Pancreas (tissue), 10 donors: ENCODE results near the gene DHODH. TPM values are rescaled to one million over a fixed set of nuclear protein-coding genes. Genes with fewer than 3 reads are reported as not detected.

Experiments used
- ATAC-seq, 4 donors: fragments of 200-7000 bp; cut with Tn5 transposase; one replicate each; pipeline versions ENCODE4 v1.8.0 to v1.9.1; 2020; ENCODE audit warnings: mild to moderate bottlenecking in 4 of 4, moderate library complexity in 4 of 4
- DNase-seq, 6 donors: peaks; one replicate each; pipeline ENCODE4 v3.0.0-alpha.2; 2020
- FAIRE-seq: peaks from 2 replicates; lab custom pipeline; 2012; peaks lifted over from hg19 to GRCh38; lab: Jason Lieb, UNC
- H3K27ac ChIP-seq, 4 donors: fragments of 200-600 bp; sonication (generic); 1 replicate in 3 of 4; 2 replicates in 1 of 4; pipeline versions ENCODE4 v1.5.0 to v1.8.0; 2020
- H3K27me3 ChIP-seq, 4 donors: fragments of 200-600 bp; one replicate each; pipeline ENCODE4 v1.8.0; 2021
- H3K36me3 ChIP-seq, 3 donors: fragments of 200-600 bp; sonication (generic) in 1 of 3; one replicate each; pipeline versions ENCODE4 v1.5.0 to v1.8.0; 2020 to 2021
- H3K4me1 ChIP-seq, 3 donors: fragments of 200-600 bp; one replicate each; pipeline ENCODE4 v1.8.0; 2021
- H3K4me3 ChIP-seq, 4 donors: fragments of 200-600 bp; sonication (generic) in 2 of 4; one replicate each; pipeline versions ENCODE4 v1.5.0 to v1.8.0; 2020 to 2021
- H3K9me3 ChIP-seq, 4 donors: fragments of 200-600 bp; one replicate each; pipeline ENCODE4 v1.8.0; 2021
- CTCF ChIP-seq, 4 donors: fragments of 200-600 bp; sonication (generic) in 3 of 4; IDR thresholded peaks; one replicate each; pipeline versions ENCODE4 v1.5.0 to v1.8.0; 2021; ENCODE audit warnings: antibody characterized with exemption in 4 of 4
- WGBS, 2 donors: extraction: QIAGEN DNeasy Blood & Tissue Kit; methylation state at CpG; one replicate each; pipeline ENCODE4 v1.1.7; 2013; 5-methylcytosine and 5-hydroxymethylcytosine counted together
- intact Hi-C, 3 donors: fragments of 100-400 bp; cut with DNase I; formaldehyde crosslinking; loops; one replicate each; pipeline versions ENCODE4 v1.11.1 to v1.14.2; 2022
- polyA plus RNA-seq, 2 donors: library from polyadenylated mRNA; stranded (reverse); fragments of 200-250 nt; gene quantifications; one replicate each; pipeline ENCODE4 v1.2.3, GENCODE V29; 2013
- total RNA-seq, 6 donors: library from RNA; stranded (reverse); fragmentation: NEBNext Ultra II Directional in 4 of 6; extraction: Animal tissue kit (Norgen Biotek cat#: 25700) in 4 of 6; gene quantifications; one replicate each; pipeline versions ENCODE4 v1.2.1 to v1.2.4, GENCODE V29; 2021 to 2023
- donor health status: healthy with polysubstance abuse.
- donor health status: DM: no; HTN: no; CAD: no; lungs with moderate emphysema.
- donor health status: DM: no; HTN: no; CAD: no.
- donor health status: control.
- donor health status: control.
- donor health status: Bipolar disorder and iron deficiency.
- donor health status: DM: yes; HTN: yes; CAD: no.
- donor health status: DM: no; HTN: no; CAD: no.
- donor health status: DM: no; HTN: no; CAD: no.
- donor health status: DM: yes; HTN: yes; CAD: no.

Gene DHODH
- total and polyA plus RNA-seq, 8 donors, result 2.2 to 5.2 (median 4.2) TPM

GRCh38 chr16:72042157-72042660 is 33.7 kb downstream of the DHODH start:
- WGBS, 2 donors, result 14 to 17% methylated on average over 2 of the region's 2 CpGs

GRCh38 chr16:72043058-72043457 is 34.5 kb downstream of the DHODH start:
- H3K9me3 ChIP-seq, result no peaks in the 10 kb centered on the region
- 45 to 63% methylated on average over 3 of the region's 3 CpGs for WGBS, 2 donors
- no peak for TF ChIP-seq CTCF (IDR thresholded peaks at IDR 0.05)
- DNase-seq (no peak), ATAC-seq (no peak), FAIRE-seq (no peak)
- intact Hi-C loops, result no loop called here
- peak overlapping the region; percentile 67 to 82 (median 72) for H3K27ac ChIP-seq
- no peaks in the 10 kb centered on the region for H3K36me3 ChIP-seq
- no peak overlapping the region for H3K4me3 ChIP-seq
- H3K4me1 ChIP-seq, result peaks cover 0 to 18% (median 5%) of the 10 kb centered on the region in 3 donors
- no peaks in the 10 kb centered on the region for H3K27me3 ChIP-seq

More at GRCh38 chr16:72042157-72042660, 33.7 kb downstream of the DHODH start:
- H3K9me3 ChIP-seq, result no peaks in the 10 kb centered on the region
- H3K27ac ChIP-seq, result peak overlapping the region; percentile 67 to 82 (median 72)
- H3K4me3 ChIP-seq, result no peak overlapping the region
- TF ChIP-seq CTCF (IDR thresholded peaks at IDR 0.05), result no peak
- DNase-seq, result peak in 4 of 6 donors; percentile 32 to 73 (median 50)
- peak; percentile 81 to 91 (median 90) for ATAC-seq
- FAIRE-seq, result no peak
- H3K36me3 ChIP-seq, result no peaks in the 10 kb centered on the region
- intact Hi-C loops, result no loop called here
- H3K4me1 ChIP-seq, result peaks cover 0 to 18% (median 5%) of the 10 kb centered on the region in 3 donors
- no peaks in the 10 kb centered on the region for H3K27me3 ChIP-seq

- FAIRE-seq, result no peak
- intact Hi-C loops, result no loop called here
- Histone ChIP-seq H3K36me3 (no peaks in the 10 kb centered on the region), H3K9me3 (no peaks in the 10 kb centered on the region), H3K27me3 (no peaks in the 10 kb centered on the region), H3K4me1 (peaks cover 0 to 18% (median 5%) of the 10 kb centered on the region in 3 donors), H3K4me3 (no peak overlapping the region), H3K27ac (peak overlapping the region in 2 of 4 donors; percentile 71 to 82)
- DNase-seq, result no peak
- no peak for TF ChIP-seq CTCF (IDR thresholded peaks at IDR 0.05)
- ATAC-seq, result no peak
- 95 to 97% methylated on average over 1 of the region's 1 CpG for WGBS, 2 donors
Measured at GRCh38 chr16:72043539-72043938, 35.0 kb downstream of the DHODH start.

GRCh38 chr16:72044296-72044695 is 35.8 kb downstream of the DHODH start:
- ATAC-seq, result no peak
- intact Hi-C loops, result no loop called here
- Histone ChIP-seq H3K36me3 (no peaks in the 10 kb centered on the region), H3K27me3 (no peaks in the 10 kb centered on the region), H3K4me3 (no peak overlapping the region), H3K27ac (no peak overlapping the region), H3K9me3 (no peaks in the 10 kb centered on the region), H3K4me1 (peaks cover 0 to 18% (median 5%) of the 10 kb centered on the region in 3 donors)
- no peak for DNase-seq
- 71 to 74% methylated on average over 6 of the region's 6 CpGs for WGBS, 2 donors
- no peak for FAIRE-seq
- no peak for TF ChIP-seq CTCF (IDR thresholded peaks at IDR 0.05)

GRCh38 chr16:72044825-72045359 is 36.3 kb downstream of the DHODH start:
- ATAC-seq (no peak), DNase-seq (no peak), FAIRE-seq (no peak)
- no peak overlapping the region for H3K4me3 ChIP-seq
- H3K9me3 ChIP-seq, result no peaks in the 10 kb centered on the region
- H3K4me1 ChIP-seq, result peaks cover 0 to 18% (median 5%) of the 10 kb centered on the region in 3 donors
- TF ChIP-seq CTCF (IDR thresholded peaks at IDR 0.05), result no peak
- H3K27me3 ChIP-seq, result no peaks in the 10 kb centered on the region
- no peaks in the 10 kb centered on the region for H3K36me3 ChIP-seq
- H3K27ac ChIP-seq, result no peak overlapping the region
- 52 to 74% methylated on average over 2 of the region's 2 CpGs for WGBS, 2 donors
- intact Hi-C loops, result no loop called here
